GM23338 (cell line): ENCODE results near the gene TDRD7. TPM values are rescaled to one million over a fixed set of nuclear protein-coding genes. Genes with fewer than 3 reads are reported as not detected.

Source experiments
- ATAC-seq: fragments of 200-7000 bp; cut with Tn5 transposase; 3 replicates; pipeline ENCODE4 v1.9.1; 2020
- DNase-seq: peaks from one replicate; pipeline ENCODE4 v3.0.0-alpha.2; 2015; ENCODE audit warnings: low spot score
- H2AFZ ChIP-seq: fragments of 200-600 bp; sonication (generic); 2 replicates; pipeline ENCODE4 v1.8.0; 2016; ENCODE audit warnings: antibody characterized with exemption, mild to moderate bottlenecking, moderate library complexity
- H3F3A ChIP-seq: fragments of 200-600 bp; sonication (generic); replicated peaks from 2 replicates; pipeline ENCODE4 v1.8.0; 2017; ENCODE audit warnings: antibody characterized with exemption, mixed run types, low read depth
- H3K27ac ChIP-seq: fragments of 200-600 bp; sonication (generic); 2 replicates; pipeline ENCODE4 v1.6.1; 2016; ENCODE audit warnings: low read depth
- H3K27me3 ChIP-seq: fragments of 200-600 bp; sonication (generic); 2 replicates; pipeline ENCODE4 v1.8.0; 2016; ENCODE audit warnings: mild to moderate bottlenecking, mixed run types, moderate library complexity; ENCODE audit not compliant: insufficient read depth
- H3K36me3 ChIP-seq: fragments of 200-600 bp; sonication (generic); 2 replicates; pipeline ENCODE4 v1.8.0; 2016; ENCODE audit warnings: mild to moderate bottlenecking; ENCODE audit not compliant: insufficient read depth
- H3K4me1 ChIP-seq: fragments of 200-600 bp; sonication (generic); 2 replicates; pipeline ENCODE4 v1.8.0; 2016; ENCODE audit warnings: mild to moderate bottlenecking, moderate library complexity; ENCODE audit not compliant: insufficient read depth
- H3K4me2 ChIP-seq: fragments of 200-600 bp; sonication (generic); 2 replicates; pipeline ENCODE4 v1.7.1; 2017; ENCODE audit warnings: mixed run types
- H3K4me3 ChIP-seq: fragments of 200-600 bp; sonication (generic); 2 replicates; pipeline ENCODE4 v1.6.1; 2016; ENCODE audit warnings: mixed run types
- H3K79me2 ChIP-seq: fragments of 200-600 bp; sonication (generic); replicated peaks from 2 replicates; pipeline ENCODE4 v1.8.0; 2017; ENCODE audit warnings: mild to moderate bottlenecking; ENCODE audit not compliant: insufficient read depth
- H3K9me2 ChIP-seq: fragments of 200-600 bp; sonication (generic); 2 replicates; pipeline ENCODE4 v1.8.0; 2017; ENCODE audit not compliant: insufficient read depth
- H4K20me1 ChIP-seq: fragments of 200-600 bp; sonication (generic); replicated peaks from 2 replicates; pipeline ENCODE4 v1.8.0; 2017; ENCODE audit warnings: mild to moderate bottlenecking; ENCODE audit not compliant: insufficient read depth
- H3K27ac Mint-ChIP-seq: 2 replicates; pipeline ENCODE4 v1.8.0; 2020; ENCODE audit warnings: inconsistent platforms, mild to moderate bottlenecking, moderate library complexity, mixed read lengths
- H3K27me3 Mint-ChIP-seq: 3 replicates; pipeline ENCODE4 v1.8.0; 2022; ENCODE audit warnings: low read depth, mild to moderate bottlenecking, moderate library complexity, mixed read lengths, inconsistent platforms; ENCODE audit not compliant: insufficient read depth, poor library complexity
- H3K36me3 Mint-ChIP-seq: 3 replicates; pipeline ENCODE4 v1.8.0; 2021; ENCODE audit warnings: low read depth, mild to moderate bottlenecking, inconsistent platforms, moderate library complexity, mixed read lengths
- H3K4me1 Mint-ChIP-seq: 3 replicates; pipeline ENCODE4 v1.8.0; 2020; ENCODE audit warnings: mild to moderate bottlenecking, inconsistent platforms, mixed read lengths
- H3K4me3 Mint-ChIP-seq: 3 replicates; pipeline ENCODE4 v1.8.0; 2021; ENCODE audit warnings: moderate library complexity, mild to moderate bottlenecking, inconsistent platforms, mixed read lengths
- H3K9me3 Mint-ChIP-seq: 3 replicates; pipeline ENCODE4 v1.8.0; 2020; ENCODE audit warnings: moderate library complexity, mild to moderate bottlenecking, inconsistent platforms, mixed read lengths
- CREB1 ChIP-seq: fragments of 250-450 bp; sonication (Bioruptor Pico); IDR thresholded peaks from 2 replicates; pipeline ENCODE4 v1.5.0; 2020; ENCODE audit warnings: low read depth, mild to moderate bottlenecking, moderate library complexity
- CTCF ChIP-seq, 2 experiments: fragments of 200-600 bp in 1 of 2; sonication (generic) in 1 of 2; conservative IDR thresholded peaks; 2 replicates each; pipeline versions ENCODE4 v1.5.1 to v1.6.1; 2016 to 2017; ENCODE audit warnings: antibody characterized with exemption in 2 of 2, low read depth in 2 of 2, mild to moderate bottlenecking in 2 of 2, moderate library complexity in 1 of 2
- ETS1 ChIP-seq: IDR thresholded peaks from 2 replicates; pipeline ENCODE4 v1.6.1; 2016; ENCODE audit warnings: antibody characterized with exemption
- EZH2 ChIP-seq: fragments of 200-600 bp; sonication (generic); IDR thresholded peaks from one replicate; pipeline ENCODE4 v1.8.0; 2017; ENCODE audit warnings: antibody characterized with exemption, mild to moderate bottlenecking, low read depth; ENCODE audit not compliant: unreplicated experiment
- EZH2phosphoT487 ChIP-seq: fragments of 200-600 bp; sonication (generic); IDR thresholded peaks from one replicate; pipeline ENCODE4 v1.8.1; 2018; ENCODE audit warnings: antibody characterized with exemption; ENCODE audit not compliant: unreplicated experiment
- JUNB ChIP-seq: IDR thresholded peaks from one replicate; pipeline ENCODE4 v1.6.1; 2016; ENCODE audit warnings: antibody characterized with exemption; ENCODE audit not compliant: unreplicated experiment
- NANOG ChIP-seq: IDR thresholded peaks from 2 replicates; pipeline ENCODE4 v1.6.1; 2016; ENCODE audit warnings: antibody characterized with exemption, borderline replicate concordance
- POLR2AphosphoS5 ChIP-seq: IDR thresholded peaks from 2 replicates; pipeline ENCODE4 v1.6.1; 2016; ENCODE audit warnings: antibody characterized with exemption, low read depth
- REST ChIP-seq: IDR thresholded peaks from one replicate; pipeline ENCODE4 v1.6.1; 2018; ENCODE audit warnings: antibody characterized with exemption; ENCODE audit not compliant: unreplicated experiment
- STAT1 ChIP-seq: IDR thresholded peaks from one replicate; pipeline ENCODE4 v1.6.1; 2016; ENCODE audit warnings: antibody characterized with exemption; ENCODE audit not compliant: unreplicated experiment
- ZNF114 ChIP-seq: fragments of 250-450 bp; sonication (Bioruptor Pico); IDR thresholded peaks from 2 replicates; pipeline ENCODE4 v1.5.0; 2020; ENCODE audit warnings: mild to moderate bottlenecking, moderate library complexity
- ZNF331 ChIP-seq: fragments of 250-450 bp; sonication (Bioruptor Pico); IDR thresholded peaks from 2 replicates; pipeline ENCODE4 v1.5.0; 2020; ENCODE audit warnings: low read depth, mild to moderate bottlenecking, moderate library complexity
- ZNF462 ChIP-seq: fragments of 250-450 bp; sonication (Bioruptor Pico); IDR thresholded peaks from 2 replicates; pipeline ENCODE4 v1.5.0; 2020; ENCODE audit warnings: mild to moderate bottlenecking, moderate library complexity
- polyA plus RNA-seq: library from polyadenylated mRNA; unstranded; fragments of >200 nt; fragmentation: Nextera tagmentation; extraction: Ambion mirVana; gene quantifications from 2 replicates; pipeline ENCODE4 v1.2.1, GENCODE V29; 2016
- total RNA-seq: library from RNA; depleted of rRNA; stranded (reverse); fragments of >200 nt; shearing (Covaris generic); gene quantifications from 2 replicates; pipeline ENCODE4 v1.2.3, GENCODE V29; 2014

Gene TDRD7
- total and polyA plus RNA-seq, 2 experiments from 2014 or later, result 1.7 to 3.1 TPM

GRCh38 chr9:97511655-97512427, 99.9 kb downstream of the TDRD7 start:
- ATAC-seq (no peak), DNase-seq (no peak)
- Histone ChIP-seq H3K9me2 (no peaks in the 10 kb centered on the region), H3K36me3 (no peaks in the 10 kb centered on the region), H2AFZ (no peak overlapping the region), H3K27me3 (0 out of 2 replicates have a peak, but pooled peaks cover 1% of the 10 kb centered on the region), H3K79me2 (no peaks in the 10 kb centered on the region), H3K4me2 (no peak overlapping the region), H3F3A (no peaks in the 10 kb centered on the region), H4K20me1 (no peaks in the 10 kb centered on the region), H3K4me3 (no peak overlapping the region), H3K27ac (no peak overlapping the region), H3K4me1 (no peaks in the 10 kb centered on the region)
- no peak for TF ChIP-seq CTCF (conservative IDR thresholded peaks at IDR 0.05; ENCODE audit: low read depth in 2 of 2)
- no peak for TF ChIP-seq EZH2phosphoT487
- TF ChIP-seq STAT1, result no peak
- TF ChIP-seq POLR2AphosphoS5, result no peak
- TF ChIP-seq REST, result no peak
- no peak for TF ChIP-seq ZNF462 (CRISPR knock-in tag)
- TF ChIP-seq JUNB, result no peak
- TF ChIP-seq ZNF114 (CRISPR knock-in tag), result no peak
- TF ChIP-seq ETS1, result no peak
- no peak for TF ChIP-seq ZNF331 (CRISPR knock-in tag)
- no peak for TF ChIP-seq CREB1
- no peak for TF ChIP-seq EZH2
- no peak for TF ChIP-seq NANOG
- Mint-ChIP-seq H3K4me1 (peaks cover 9% of the 10 kb centered on the region; the same call in 2 of the 3 replicates), H3K27me3 (peaks cover 9% of the 10 kb centered on the region), H3K36me3 (no peaks in the 10 kb centered on the region), H3K4me3 (no peak overlapping the region), H3K27ac (no peak overlapping the region), H3K9me3 (no peaks in the 10 kb centered on the region; the same call in 2 of the 3 replicates)
